ENCODE data around the gene TSR3. TPM values are rescaled to one million over a fixed set of nuclear protein-coding genes. Genes with fewer than 3 reads are reported as not detected.

TSR3 gene
- total RNA-seq (22.3 TPM), polyA plus RNA-seq (62.1 TPM)

DNA sequence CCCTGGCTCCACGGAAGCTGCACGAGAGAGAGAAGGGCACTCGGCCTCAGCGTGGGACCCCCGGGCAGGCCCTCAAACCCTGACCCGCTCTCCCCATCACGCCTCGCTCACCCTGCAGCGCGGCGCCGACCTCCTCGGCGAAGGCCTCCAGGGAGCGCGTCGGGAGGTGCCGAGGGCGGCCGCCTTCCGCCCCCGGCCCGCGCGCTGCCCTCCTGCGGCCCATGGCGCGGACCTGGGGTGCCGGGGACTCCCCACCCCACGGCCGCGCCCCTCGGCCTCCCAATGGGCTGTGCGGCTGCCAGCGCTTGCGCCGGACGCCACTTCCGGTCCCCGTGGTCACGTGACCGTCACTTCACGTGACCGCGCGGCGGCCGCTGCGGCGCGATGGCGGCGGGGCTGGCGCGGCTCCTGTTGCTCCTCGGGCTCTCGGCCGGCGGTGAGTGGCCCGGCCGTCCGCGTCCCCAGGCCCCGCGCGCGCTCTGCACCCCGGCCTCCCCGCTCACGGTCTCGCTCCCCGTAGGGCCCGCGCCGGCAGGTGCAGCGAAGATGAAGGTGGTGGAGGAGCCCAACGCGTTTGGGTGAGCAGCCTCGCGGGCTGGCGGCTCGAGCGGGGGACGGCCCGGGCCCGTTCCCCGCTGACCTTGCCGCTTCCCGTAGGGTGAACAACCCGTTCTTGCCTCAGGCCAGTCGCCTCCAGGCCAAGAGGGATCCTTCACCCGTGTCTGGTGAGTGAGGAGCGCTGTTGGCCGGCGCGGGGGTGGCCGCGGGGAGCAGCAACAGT is at the start of gene TSR3, which contains the start of gene GNPTG:
Gene TSR3 (minus strand): TSS at position 297 of the 781 bp plus-strand sequence. CDS start 74 bp downstream, at position 223.
Gene GNPTG (plus strand): TSS at position 350 of the 781 bp plus-strand sequence. CDS start 35 bp downstream, at position 385.
- DNase-seq (ENCODE audit: extremely low spot score), result no peak
- Histone ChIP-seq H3K4me3 (ENCODE audit: low read depth, low read length) (peak within 1 kb of the TSS; percentile 90), H3K27ac (ENCODE audit: low read depth) (no peak within 1 kb of the TSS), H3K4me1 (ENCODE audit: insufficient read depth) (peaks cover 1% of the 10 kb centered on the region), H3K36me3 (ENCODE audit: insufficient read depth) (no peaks in the 10 kb centered on the region)
- WGBS, result under 1% methylated on average over 98 of the region's 98 CpGs

DNA sequence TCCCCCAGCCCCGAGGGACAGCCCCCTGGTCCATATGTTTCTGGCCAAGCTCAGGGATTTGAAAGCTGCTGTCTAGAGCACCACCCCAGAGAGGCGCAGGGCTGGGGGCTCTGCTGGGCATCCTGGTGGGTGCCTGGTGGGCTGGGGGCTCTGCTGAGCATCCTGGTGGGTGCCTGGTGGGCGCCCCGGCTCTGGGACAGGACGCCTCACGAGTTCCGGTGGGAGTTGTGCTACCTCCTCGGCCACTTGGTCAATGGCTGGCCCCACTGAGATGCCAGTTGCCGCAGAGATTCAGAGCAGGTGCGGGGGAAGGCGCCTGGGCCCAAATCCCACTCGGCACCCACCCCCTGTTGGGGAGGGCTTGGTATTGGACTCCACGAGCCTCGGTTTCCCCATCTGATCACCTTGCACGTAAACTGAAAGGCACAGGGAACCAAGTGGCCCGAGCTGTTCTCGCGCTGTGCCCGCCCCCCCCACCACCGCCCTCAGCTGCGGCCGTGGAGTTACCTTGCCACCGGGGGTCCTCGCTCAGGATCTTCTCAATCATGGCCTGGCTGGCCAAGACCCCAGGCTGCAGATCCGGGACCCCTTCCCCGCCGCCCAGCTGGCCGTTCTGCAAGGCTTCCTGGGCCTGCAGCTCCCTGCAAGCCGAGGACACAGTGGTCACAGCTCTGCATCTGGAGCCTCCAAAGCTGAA is 49.5 kb upstream of the TSR3 start:
- H3K4me3 ChIP-seq (ENCODE audit: low read depth, low read length), result no peak overlapping the region
- no peak overlapping the region for H3K27ac ChIP-seq (ENCODE audit: low read depth)
- no peak for DNase-seq (ENCODE audit: extremely low spot score)
- peaks cover 7% of the 10 kb centered on the region for H3K36me3 ChIP-seq (ENCODE audit: insufficient read depth)
- WGBS, result 92% methylated on average over 29 of the region's 29 CpGs
- no peaks in the 10 kb centered on the region for H3K4me1 ChIP-seq (ENCODE audit: insufficient read depth)

DNA sequence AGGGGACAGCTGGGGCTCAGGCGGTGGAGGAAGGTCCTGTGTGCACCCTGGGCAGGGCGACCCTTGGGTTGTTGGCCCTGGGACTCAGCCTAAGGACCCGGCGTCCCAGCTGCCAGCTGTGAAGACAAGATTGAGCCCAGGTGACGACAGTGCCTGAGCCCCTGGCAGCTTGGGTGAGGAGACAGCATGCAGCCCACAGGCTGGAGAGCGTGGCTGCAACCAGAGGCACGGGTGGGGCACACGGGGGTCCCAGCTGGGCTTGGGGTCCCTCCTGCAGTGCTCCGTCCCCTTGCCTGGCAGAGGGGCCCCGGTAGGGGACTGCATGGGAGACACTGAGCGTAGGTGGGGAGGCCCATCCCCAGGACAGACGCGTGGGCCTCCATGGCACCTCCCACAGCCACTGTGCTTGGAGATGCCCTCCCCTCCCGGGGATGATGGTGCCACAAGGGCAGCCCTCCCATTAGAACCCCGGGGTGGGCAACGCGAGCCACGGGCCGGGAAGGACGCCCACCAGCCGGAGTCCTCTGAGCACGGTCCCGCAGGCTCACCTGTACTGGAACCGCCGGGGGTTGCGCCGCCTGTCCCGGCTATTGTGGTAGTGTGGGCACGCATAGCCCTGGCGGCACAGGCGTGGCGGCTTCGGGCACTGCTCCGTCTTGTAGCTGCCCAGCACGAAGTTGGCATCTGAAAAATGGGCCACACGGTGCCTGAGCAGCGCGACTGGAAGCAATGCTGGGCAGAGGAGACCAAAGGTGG is 47.3 kb upstream of the TSR3 start:
- no peak for DNase-seq (ENCODE audit: extremely low spot score)
- no peak overlapping the region for H3K27ac ChIP-seq (ENCODE audit: low read depth)
- H3K36me3 ChIP-seq (ENCODE audit: insufficient read depth), result peaks cover 7% of the 10 kb centered on the region
- no peak overlapping the region for H3K4me3 ChIP-seq (ENCODE audit: low read depth, low read length)
- WGBS, result 96% methylated on average over 38 of the region's 38 CpGs
- no peaks in the 10 kb centered on the region for H3K4me1 ChIP-seq (ENCODE audit: insufficient read depth)

DNA sequence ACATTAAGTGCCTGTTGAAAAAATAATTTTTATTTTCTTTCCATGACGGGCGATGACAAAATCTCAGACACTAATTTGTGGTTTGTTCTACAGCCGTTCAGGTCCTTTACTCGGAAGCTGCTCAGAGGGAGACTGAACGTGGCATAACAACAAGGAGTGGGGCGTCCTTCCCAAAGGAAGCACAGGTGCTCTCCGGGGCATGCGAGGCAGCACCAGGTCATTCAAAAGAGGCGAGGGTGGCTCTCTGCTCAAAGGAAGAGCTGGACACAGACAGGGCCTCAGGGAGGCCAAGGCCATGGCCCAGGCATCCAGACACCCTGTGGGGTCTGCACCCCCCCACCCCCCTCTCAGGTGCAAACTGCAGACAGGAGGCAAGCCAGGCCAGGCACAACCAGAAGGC is 46.7 kb upstream of the TSR3 start:
- WGBS, result 94% methylated on average over 9 of the region's 9 CpGs
- H3K4me3 ChIP-seq (ENCODE audit: low read depth, low read length), result no peak overlapping the region
- peaks cover 7% of the 10 kb centered on the region for H3K36me3 ChIP-seq (ENCODE audit: insufficient read depth)
- H3K27ac ChIP-seq (ENCODE audit: low read depth), result no peak overlapping the region
- no peak for DNase-seq (ENCODE audit: extremely low spot score)
- no peaks in the 10 kb centered on the region for H3K4me1 ChIP-seq (ENCODE audit: insufficient read depth)

DNA sequence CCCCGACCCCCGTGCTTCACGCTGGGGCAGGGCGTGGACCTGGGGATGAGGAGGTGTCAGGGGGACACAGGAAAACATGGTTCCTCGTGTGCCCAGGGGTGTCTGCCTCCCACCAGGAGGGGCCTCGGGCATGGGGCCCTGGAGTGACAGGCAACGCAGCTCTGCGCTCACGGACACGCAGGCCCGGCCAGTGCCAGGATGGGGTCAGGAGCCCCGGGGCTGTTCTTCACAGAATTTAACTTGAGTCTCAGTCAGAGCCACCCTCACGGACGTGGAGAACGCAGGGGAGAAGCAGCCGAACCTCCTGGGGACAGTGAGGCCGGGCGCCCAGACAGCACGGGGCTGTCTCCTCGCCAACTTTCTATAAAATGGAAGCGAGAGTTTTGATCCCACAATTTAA is 46.1 kb upstream of the TSR3 start:
- H3K4me1 ChIP-seq (ENCODE audit: insufficient read depth), result no peaks in the 10 kb centered on the region
- no peak overlapping the region for H3K4me3 ChIP-seq (ENCODE audit: low read depth, low read length)
- DNase-seq (ENCODE audit: extremely low spot score), result no peak
- H3K27ac ChIP-seq (ENCODE audit: low read depth), result no peak overlapping the region
- H3K36me3 ChIP-seq (ENCODE audit: insufficient read depth), result peaks cover 4% of the 10 kb centered on the region
- 92% methylated on average over 20 of the region's 21 CpGs for WGBS

DNA sequence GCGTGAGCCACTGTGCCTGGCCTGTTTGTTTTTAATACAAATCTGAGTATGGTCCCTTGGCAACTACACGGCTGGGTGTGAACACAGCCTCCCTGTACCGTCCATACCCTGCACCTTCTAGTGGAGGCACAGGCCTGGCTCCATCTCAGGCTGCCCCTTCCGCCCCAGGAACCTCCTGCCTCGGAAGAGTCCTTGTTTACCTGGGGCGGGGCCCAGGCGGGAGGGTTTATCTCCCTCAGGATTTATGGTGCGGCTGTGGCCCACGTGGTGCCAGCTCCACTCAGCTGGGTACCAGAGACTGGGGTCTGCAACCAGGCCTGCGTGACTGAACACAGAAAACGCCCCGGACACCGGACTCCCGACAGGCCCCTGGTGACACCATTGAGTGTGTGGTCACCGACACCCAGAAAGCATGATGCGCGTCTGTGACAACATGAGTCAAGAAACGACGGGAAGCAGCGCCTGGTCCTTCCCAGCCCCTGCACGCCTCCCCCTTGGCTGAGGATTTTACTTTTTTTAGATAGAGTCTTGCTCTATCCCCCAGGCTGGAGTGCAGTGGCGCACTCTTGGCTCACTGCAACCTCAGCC is 43.9 kb upstream of the TSR3 start:
- H3K36me3 ChIP-seq (ENCODE audit: insufficient read depth), result peaks cover under 1% of the 10 kb centered on the region
- 86% methylated on average over 22 of the region's 22 CpGs for WGBS

DNA sequence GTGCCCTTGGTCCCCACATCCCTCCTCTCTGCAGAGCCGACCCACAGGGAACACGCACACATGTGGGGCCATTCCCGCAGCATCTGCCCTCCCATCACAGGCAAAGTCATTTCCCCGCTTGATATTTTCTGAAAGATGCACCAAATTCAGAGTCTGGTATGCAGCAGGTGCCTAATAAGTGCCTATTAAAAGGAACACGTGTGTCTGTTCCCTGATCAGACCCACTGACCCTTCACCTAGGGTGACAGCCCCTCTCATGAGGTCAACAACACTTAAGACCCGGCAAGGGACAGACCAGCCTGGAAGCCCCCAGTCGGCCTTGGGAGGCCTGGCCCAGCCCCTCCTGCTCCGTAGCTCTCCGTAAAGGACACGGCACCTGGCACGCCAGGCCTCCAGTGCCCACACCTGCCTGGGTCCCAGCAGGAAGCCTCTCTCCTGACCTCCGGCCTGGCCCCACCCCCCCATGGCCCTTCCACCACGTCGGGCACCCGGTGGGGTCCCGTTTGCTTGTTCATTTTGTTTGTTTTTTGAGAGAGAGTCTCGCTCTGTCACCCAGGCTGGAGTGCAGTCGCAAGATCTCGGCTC is 42.8 kb upstream of the TSR3 start:
- H3K36me3 ChIP-seq (ENCODE audit: insufficient read depth), result peaks cover 4% of the 10 kb centered on the region
- DNase-seq (ENCODE audit: extremely low spot score), result no peak

More for the DNA sequence above, 43.9 kb upstream of the TSR3 start:
- H3K4me3 ChIP-seq (ENCODE audit: low read depth, low read length), result no peak overlapping the region
- no peak overlapping the region for H3K27ac ChIP-seq (ENCODE audit: low read depth)
- no peaks in the 10 kb centered on the region for H3K4me1 ChIP-seq (ENCODE audit: insufficient read depth)
- DNase-seq (ENCODE audit: extremely low spot score), result no peak

DNA sequence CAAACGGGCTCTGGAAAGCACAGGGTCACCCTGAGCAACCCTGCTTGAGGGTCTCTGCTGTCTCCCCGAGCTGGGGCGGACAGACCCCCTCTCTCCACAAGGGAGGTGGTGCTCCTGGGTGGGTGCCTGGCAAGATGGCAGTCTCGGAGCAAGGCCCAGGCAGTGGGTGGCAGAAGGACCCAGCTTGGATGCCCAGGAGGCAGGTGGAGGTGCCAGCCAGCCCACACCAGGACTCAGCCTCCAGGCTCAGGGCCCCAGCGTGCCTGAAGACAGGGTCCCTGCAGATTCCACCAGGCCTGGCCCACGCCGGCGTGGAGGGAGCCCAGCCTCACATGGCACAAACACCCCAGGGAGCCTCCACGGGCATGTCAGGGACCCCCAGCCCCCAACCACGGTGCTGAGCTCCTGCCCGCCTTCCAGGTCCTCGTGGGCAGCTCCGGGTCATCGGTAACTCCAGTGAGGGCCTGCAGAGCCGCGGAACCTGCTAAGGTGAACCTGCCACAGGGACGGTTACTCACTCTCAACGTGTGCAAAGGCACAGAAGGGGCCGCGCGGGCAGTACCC is 42.0 kb upstream of the TSR3 start:
- Histone ChIP-seq H3K27ac (ENCODE audit: low read depth) (no peak overlapping the region), H3K36me3 (ENCODE audit: insufficient read depth) (peaks cover 4% of the 10 kb centered on the region), H3K4me1 (ENCODE audit: insufficient read depth) (no peaks in the 10 kb centered on the region), H3K4me3 (ENCODE audit: low read depth, low read length) (no peak overlapping the region)
- 96% methylated on average over 21 of the region's 21 CpGs for WGBS
- DNase-seq (ENCODE audit: extremely low spot score), result no peak

More for the DNA sequence above, 42.8 kb upstream of the TSR3 start:
- H3K27ac ChIP-seq (ENCODE audit: low read depth), result no peak overlapping the region
- no peak overlapping the region for H3K4me3 ChIP-seq (ENCODE audit: low read depth, low read length)
- no peaks in the 10 kb centered on the region for H3K4me1 ChIP-seq (ENCODE audit: insufficient read depth)
- 90% methylated on average over 19 of the region's 19 CpGs for WGBS

DNA sequence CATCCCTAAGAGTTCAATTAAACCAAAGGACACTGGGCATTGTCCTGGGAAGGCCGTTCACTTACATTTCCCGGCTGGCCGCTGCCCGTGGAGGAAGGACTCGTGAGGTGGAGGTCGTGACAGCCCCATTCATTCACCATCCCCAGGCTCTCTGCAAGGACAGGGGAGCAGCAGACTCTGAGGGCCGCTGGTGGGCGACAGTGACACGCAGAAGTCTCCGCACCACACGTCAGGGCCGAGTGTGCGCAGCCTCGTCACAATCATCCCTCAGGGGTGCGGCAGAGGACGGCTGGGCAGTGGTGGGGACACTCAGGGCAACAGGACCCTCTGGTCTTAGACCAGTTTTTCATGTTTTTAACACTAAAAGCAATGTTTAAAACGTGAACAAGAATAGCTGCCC is 41.1 kb upstream of the TSR3 start:
- 92% methylated on average over 17 of the region's 17 CpGs for WGBS
- no peak overlapping the region for H3K4me3 ChIP-seq (ENCODE audit: low read depth, low read length)
- H3K4me1 ChIP-seq (ENCODE audit: insufficient read depth), result no peaks in the 10 kb centered on the region
- DNase-seq (ENCODE audit: extremely low spot score), result no peak
- peaks cover 4% of the 10 kb centered on the region for H3K36me3 ChIP-seq (ENCODE audit: insufficient read depth)
- no peak overlapping the region for H3K27ac ChIP-seq (ENCODE audit: low read depth)

DNA sequence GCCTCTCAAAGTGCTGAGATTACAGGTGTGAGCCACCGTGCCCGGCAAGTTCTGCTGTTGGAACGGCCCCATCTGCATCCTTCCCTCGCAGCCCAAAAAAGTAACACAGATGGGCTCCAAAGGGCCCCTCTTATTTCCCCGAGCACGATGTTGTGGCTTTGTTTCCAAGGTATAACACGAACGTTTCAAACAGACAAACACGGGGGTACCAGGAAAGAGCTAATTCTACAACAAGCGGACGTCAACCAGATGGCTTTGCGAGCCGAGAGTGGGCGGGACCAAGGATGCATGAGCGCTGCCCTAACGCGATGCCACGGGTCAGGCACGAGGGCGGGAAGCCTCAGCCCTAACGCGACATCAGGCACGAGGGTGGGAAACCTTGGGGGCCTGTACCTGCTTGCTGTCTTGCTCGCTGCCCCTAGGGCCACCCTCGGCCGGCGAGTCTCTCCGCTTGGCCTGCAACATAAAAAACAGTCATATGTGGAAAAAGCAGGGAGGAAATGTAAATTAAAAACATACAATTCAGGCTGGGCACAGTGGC is 38.6 kb upstream of the TSR3 start:
- Histone ChIP-seq H3K36me3 (ENCODE audit: insufficient read depth) (peaks cover 4% of the 10 kb centered on the region), H3K4me1 (ENCODE audit: insufficient read depth) (no peaks in the 10 kb centered on the region), H3K27ac (ENCODE audit: low read depth) (no peak overlapping the region), H3K4me3 (ENCODE audit: low read depth, low read length) (no peak overlapping the region)
- DNase-seq (ENCODE audit: extremely low spot score), result no peak
- 82% methylated on average over 28 of the region's 28 CpGs for WGBS

DNA sequence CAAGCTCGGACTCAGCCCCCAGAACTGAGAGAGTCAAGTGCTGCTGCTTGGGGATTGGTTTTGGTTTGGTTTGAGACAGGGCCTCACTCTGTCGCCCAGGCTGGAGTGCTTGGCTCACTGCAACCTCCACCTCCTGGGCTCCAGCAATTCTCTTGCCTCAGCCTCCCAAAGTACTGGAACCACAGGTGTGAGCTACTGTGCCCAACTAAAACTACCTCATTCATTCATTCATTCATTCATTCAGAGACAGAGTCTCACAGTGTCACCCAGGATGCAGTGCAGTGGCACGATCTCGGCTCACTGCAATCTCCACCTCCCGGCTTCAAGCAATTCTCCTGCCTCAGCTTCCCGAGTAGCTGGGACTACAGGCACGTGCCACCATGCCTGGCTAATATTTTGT is 38.1 kb upstream of the TSR3 start:
- no peak for DNase-seq (ENCODE audit: extremely low spot score)
- Histone ChIP-seq H3K27ac (ENCODE audit: low read depth) (no peak overlapping the region), H3K4me3 (ENCODE audit: low read depth, low read length) (no peak overlapping the region), H3K4me1 (ENCODE audit: insufficient read depth) (no peaks in the 10 kb centered on the region), H3K36me3 (ENCODE audit: insufficient read depth) (peaks cover 4% of the 10 kb centered on the region)
- 91% methylated on average over 7 of the region's 7 CpGs for WGBS

DNA sequence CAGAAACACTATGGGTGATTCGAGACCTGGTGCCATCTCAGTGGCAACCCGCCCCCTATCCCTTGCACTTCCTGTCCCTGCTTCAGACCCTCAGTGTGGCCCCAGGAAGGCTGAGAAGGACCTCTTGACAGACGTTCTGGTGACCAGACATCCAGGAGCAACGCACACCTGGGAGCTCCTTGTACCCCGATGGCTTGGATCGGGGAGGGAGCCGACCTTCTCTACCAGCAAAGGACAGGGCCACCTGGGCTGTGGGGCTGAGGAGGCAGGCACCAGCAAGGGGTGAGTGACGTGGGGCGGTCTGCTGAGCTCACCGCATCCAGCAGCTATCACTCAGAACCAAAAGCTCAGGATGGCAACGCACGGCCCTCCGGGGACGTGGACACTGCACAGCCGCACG is 35.7 kb upstream of the TSR3 start:
- no peaks in the 10 kb centered on the region for H3K4me1 ChIP-seq (ENCODE audit: insufficient read depth)
- peaks cover 8% of the 10 kb centered on the region for H3K36me3 ChIP-seq (ENCODE audit: insufficient read depth)
- H3K27ac ChIP-seq (ENCODE audit: low read depth), result no peak overlapping the region
- WGBS, result 90% methylated on average over 16 of the region's 16 CpGs
- no peak overlapping the region for H3K4me3 ChIP-seq (ENCODE audit: low read depth, low read length)
- no peak for DNase-seq (ENCODE audit: extremely low spot score)

Data from urinary bladder (tissue), 4 donors.